Uterus (tissue), 4 donors: Measurements from ENCODE around the gene ADAMTS20. TPM values are rescaled to one million over a fixed set of nuclear protein-coding genes. Genes with fewer than 3 reads are reported as not detected.

Experiments used
- DNase-seq, 2 donors: peaks; one replicate each; pipeline ENCODE4 v3.0.0-alpha.2; 2019 to 2020
- H3K27ac ChIP-seq, 2 donors: fragments of 200-600 bp; sonication (generic); 1 replicate in 1 of 2; 2 replicates in 1 of 2; pipeline ENCODE4 v1.5.1; 2016 to 2018
- H3K27me3 ChIP-seq, 2 donors: fragments of 200-600 bp; sonication (generic); one replicate each; pipeline ENCODE4 v1.5.1; 2018 to 2019; ENCODE audit warnings: control low read depth in 1 of 2
- H3K36me3 ChIP-seq, 2 donors: fragments of 200-600 bp; sonication (generic); one replicate each; pipeline ENCODE4 v1.5.1; 2019; ENCODE audit warnings: control low read depth in 1 of 2
- H3K4me1 ChIP-seq, 2 donors: fragments of 200-600 bp; sonication (generic); one replicate each; pipeline ENCODE4 v1.5.1; 2018 to 2019; ENCODE audit warnings: control low read depth in 1 of 2
- H3K4me3 ChIP-seq, 2 donors: fragments of 200-600 bp; sonication (generic); 1 replicate in 1 of 2; 2 replicates in 1 of 2; pipeline ENCODE4 v1.5.1; 2018 to 2019; ENCODE audit warnings: mild to moderate bottlenecking in 1 of 2
- H3K9me3 ChIP-seq, 2 donors: fragments of 200-600 bp; sonication (generic); one replicate each; pipeline ENCODE4 v1.5.1; 2019; ENCODE audit warnings: control low read depth in 1 of 2
- POLR2A ChIP-seq, 2 donors: fragments of 450-650 bp; IDR thresholded peaks; one replicate each; pipeline ENCODE4 v1.6.1; 2016; ENCODE audit warnings: antibody characterized with exemption in 2 of 2, mild to moderate bottlenecking in 1 of 2, moderate library complexity in 1 of 2
- intact Hi-C: fragments of 100-400 bp; cut with DNase I; formaldehyde crosslinking; loops from one replicate; pipeline ENCODE4 v1.15.1; 2023; ENCODE audit warnings: low total_unique reads
- total RNA-seq, 4 donors: library from RNA; depleted of rRNA in 3 of 4; stranded (reverse); fragments of >200 nt in 3 of 4; gene quantifications; one replicate each; pipeline versions ENCODE4 v1.1.0 to v1.2.4, GENCODE V29; 2014 to 2023
- TF ChIP-seq, protein P1 (sequence below), 4 experiments: fragments of 200-600 bp in 2 of 4; fragments of 450-650 bp in 2 of 4; sonication (generic) in 2 of 4; IDR thresholded peaks; one replicate each; pipeline ENCODE4 v1.5.1; 2016 to 2019; ENCODE audit warnings: antibody characterized with exemption in 4 of 4, mild to moderate bottlenecking in 2 of 4, moderate library complexity in 1 of 4
- donor health status: DM: yes; HTN: yes; CAD: no.

Gene ADAMTS20
- total RNA-seq, 4 donors from 2014 or later = 1.2 TPM; not detected in 3

- H3K4me3 ChIP-seq = no peak overlapping the region
- H3K27me3 ChIP-seq = no peaks in the 10 kb centered on the region
- no peaks in the 10 kb centered on the region for H3K4me1 ChIP-seq
- peaks cover 0 to 3% of the 10 kb centered on the region in 2 donors for H3K9me3 ChIP-seq
- DNase-seq = no peak
- H3K27ac ChIP-seq = no peak overlapping the region
- H3K36me3 ChIP-seq = no peaks in the 10 kb centered on the region
- intact Hi-C loops = no loop called here
- TF ChIP-seq POLR2A (IDR thresholded peaks at IDR 0.05) = no peak
Measured at GRCh38 chr12:43482311-43483085, 69.5 kb downstream of the ADAMTS20 start.

- intact Hi-C loops = no loop called here
- no peaks in the 10 kb centered on the region for H3K27me3 ChIP-seq
- H3K4me3 ChIP-seq = no peak overlapping the region
- TF ChIP-seq POLR2A (IDR thresholded peaks at IDR 0.05) = no peak
- TF ChIP-seq, protein P1, sequence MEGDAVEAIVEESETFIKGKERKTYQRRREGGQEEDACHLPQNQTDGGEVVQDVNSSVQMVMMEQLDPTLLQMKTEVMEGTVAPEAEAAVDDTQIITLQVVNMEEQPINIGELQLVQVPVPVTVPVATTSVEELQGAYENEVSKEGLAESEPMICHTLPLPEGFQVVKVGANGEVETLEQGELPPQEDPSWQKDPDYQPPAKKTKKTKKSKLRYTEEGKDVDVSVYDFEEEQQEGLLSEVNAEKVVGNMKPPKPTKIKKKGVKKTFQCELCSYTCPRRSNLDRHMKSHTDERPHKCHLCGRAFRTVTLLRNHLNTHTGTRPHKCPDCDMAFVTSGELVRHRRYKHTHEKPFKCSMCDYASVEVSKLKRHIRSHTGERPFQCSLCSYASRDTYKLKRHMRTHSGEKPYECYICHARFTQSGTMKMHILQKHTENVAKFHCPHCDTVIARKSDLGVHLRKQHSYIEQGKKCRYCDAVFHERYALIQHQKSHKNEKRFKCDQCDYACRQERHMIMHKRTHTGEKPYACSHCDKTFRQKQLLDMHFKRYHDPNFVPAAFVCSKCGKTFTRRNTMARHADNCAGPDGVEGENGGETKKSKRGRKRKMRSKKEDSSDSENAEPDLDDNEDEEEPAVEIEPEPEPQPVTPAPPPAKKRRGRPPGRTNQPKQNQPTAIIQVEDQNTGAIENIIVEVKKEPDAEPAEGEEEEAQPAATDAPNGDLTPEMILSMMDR (IDR thresholded peaks at IDR 0.05) = no peak
- no peaks in the 10 kb centered on the region for H3K36me3 ChIP-seq
- H3K9me3 ChIP-seq = peaks cover 0 to 3% of the 10 kb centered on the region in 2 donors
- DNase-seq = no peak
- no peak overlapping the region for H3K27ac ChIP-seq
- H3K4me1 ChIP-seq = no peaks in the 10 kb centered on the region
Measured at GRCh38 chr12:43480591-43480990, 71.4 kb downstream of the ADAMTS20 start.

DNA sequence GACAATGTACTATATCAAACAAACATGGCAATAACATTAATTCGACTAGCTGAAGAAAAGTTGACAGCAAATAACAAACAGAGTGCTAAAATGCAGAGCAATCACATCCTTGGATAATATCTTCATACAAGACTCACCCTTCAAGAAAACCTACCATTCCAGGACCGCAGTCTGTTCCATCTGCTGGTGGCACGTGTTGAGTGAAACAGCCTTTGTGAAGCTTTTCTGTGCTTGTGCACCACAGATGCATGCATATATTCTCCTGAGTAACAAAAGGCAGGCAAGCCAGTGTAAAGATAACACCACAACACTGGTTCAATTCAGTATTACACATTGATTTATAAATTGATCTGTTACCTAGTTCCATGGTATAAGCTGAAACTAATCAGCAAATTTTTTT, 89.3 kb downstream of the ADAMTS20 start:
- TF ChIP-seq, protein P1 (IDR thresholded peaks at IDR 0.05) = no peak
- TF ChIP-seq POLR2A (IDR thresholded peaks at IDR 0.05) = no peak
- H3K36me3 ChIP-seq = no peaks in the 10 kb centered on the region
- intact Hi-C loops = no loop called here
- no peak overlapping the region for H3K4me3 ChIP-seq
- H3K27ac ChIP-seq = no peak overlapping the region
- H3K27me3 ChIP-seq = no peaks in the 10 kb centered on the region
- no peaks in the 10 kb centered on the region for H3K9me3 ChIP-seq
- H3K4me1 ChIP-seq = no peaks in the 10 kb centered on the region
- DNase-seq = no peak

- no peaks in the 10 kb centered on the region for H3K9me3 ChIP-seq
- no peak for DNase-seq
- intact Hi-C loops = no loop called here
- TF ChIP-seq, protein P1 (IDR thresholded peaks at IDR 0.05) = no peak
- no peak for TF ChIP-seq POLR2A (IDR thresholded peaks at IDR 0.05)
- H3K4me1 ChIP-seq = no peaks in the 10 kb centered on the region
- H3K36me3 ChIP-seq = no peaks in the 10 kb centered on the region
- H3K27ac ChIP-seq = no peak overlapping the region
- no peak overlapping the region for H3K4me3 ChIP-seq
- no peaks in the 10 kb centered on the region for H3K27me3 ChIP-seq
Measured at GRCh38 chr12:43462080-43462479, 89.9 kb downstream of the ADAMTS20 start.

GRCh38 chr12:43459285-43459684, 92.7 kb downstream of the ADAMTS20 start:
- intact Hi-C loops = no loop called here
- Histone ChIP-seq H3K9me3 (no peaks in the 10 kb centered on the region), H3K4me1 (no peaks in the 10 kb centered on the region), H3K27me3 (no peaks in the 10 kb centered on the region), H3K4me3 (no peak overlapping the region), H3K27ac (no peak overlapping the region), H3K36me3 (no peaks in the 10 kb centered on the region)
- TF ChIP-seq, protein P1 (IDR thresholded peaks at IDR 0.05) = no peak
- no peak for TF ChIP-seq POLR2A (IDR thresholded peaks at IDR 0.05)
- no peak for DNase-seq
